NCI-H146 treated with DMSO at 0.1 percent for 48 hours (cell line): ENCODE results near the gene RNF213.
"Not testable (repeated sequence)": the region's sequence is repeated elsewhere in the genome, so short reads cannot be mapped to it uniquely, and the experiment has no call there.

Experiments
- DNase-seq: peaks from one replicate; lab custom pipeline; 2025; ENCODE audit not compliant: unreplicated experiment; lab: John Stamatoyannopoulos, UW

RNF213 gene

GRCh38 chr17:80291691-80292487 is 31.2 kb downstream of the RNF213 start:
- DNase-seq, result no peak

GRCh38 chr17:80292521-80292971 is 31.9 kb downstream of the RNF213 start:
- no peak for DNase-seq

GRCh38 chr17:80294210-80294609 is 33.6 kb downstream of the RNF213 start:
- no peak for DNase-seq

GRCh38 chr17:80294653-80295052 is 34.0 kb downstream of the RNF213 start:
- DNase-seq, result no peak

GRCh38 chr17:80295146-80295545 is 34.5 kb downstream of the RNF213 start:
- DNase-seq, result no peak

GRCh38 chr17:80295559-80295958 is 34.9 kb downstream of the RNF213 start:
- no peak for DNase-seq

GRCh38 chr17:80296221-80296620 is 35.6 kb downstream of the RNF213 start:
- no peak for DNase-seq

GRCh38 chr17:80297996-80298560 is 37.4 kb downstream of the RNF213 start:
- DNase-seq, result no peak

- not testable (repeated sequence) for DNase-seq
These were observed 38.9 kb downstream of the RNF213 start for GRCh38 chr17:80299350-80300100.

GRCh38 chr17:80300756-80301155 is 40.1 kb downstream of the RNF213 start:
- not testable (repeated sequence) for DNase-seq

GRCh38 chr17:80303824-80304223 is 43.2 kb downstream of the RNF213 start:
- DNase-seq, result no peak

- no peak for DNase-seq
These were observed 47.5 kb downstream of the RNF213 start for GRCh38 chr17:80307994-80308691.

GRCh38 chr17:80308692-80309517 is 48.3 kb downstream of the RNF213 start:
- no peak for DNase-seq

GRCh38 chr17:80311216-80311827 is 50.7 kb downstream of the RNF213 start:
- no peak for DNase-seq

- DNase-seq, result no peak
These were observed 52.0 kb downstream of the RNF213 start for GRCh38 chr17:80312621-80313135.

- no peak for DNase-seq
These were observed 52.6 kb downstream of the RNF213 start for GRCh38 chr17:80313160-80313829.

- not testable (repeated sequence) for DNase-seq
These were observed 53.3 kb downstream of the RNF213 start for GRCh38 chr17:80313946-80314345.

- no peak for DNase-seq
These were observed 55.0 kb downstream of the RNF213 start for GRCh38 chr17:80315517-80316182.

- no peak for DNase-seq
These were observed 55.8 kb downstream of the RNF213 start for GRCh38 chr17:80316431-80316830.
